Mammary epithelial cell (primary cell): ENCODE results near the gene STIP1.

Experiments used
- CTCF ChIP-seq, 2 donors: IDR thresholded peaks in 1 of 2; conservative IDR thresholded peaks in 1 of 2; 2 replicates each; pipeline ENCODE4 v1.5.1; 2011 to 2012; ENCODE audit warnings: inconsistent platforms in 2 of 2, low read length in 2 of 2, mild to moderate bottlenecking in 2 of 2, control low read depth in 1 of 2, low read depth in 1 of 2; ENCODE audit not compliant: insufficient read depth in 1 of 2; ENCODE audit errors: extremely low read depth in 1 of 2
- EZH2 ChIP-seq: IDR thresholded peaks from 2 replicates; pipeline ENCODE4 v1.6.1; 2012; ENCODE audit warnings: low read length, inconsistent platforms, borderline replicate concordance

- TF ChIP-seq CTCF (conservative IDR thresholded peaks at IDR 0.05 in 1 of 2, IDR thresholded peaks at IDR 0.05 in 1 of 2; ENCODE audit: extremely low read depth in 1 of 2, insufficient read depth in 1 of 2, low read depth in 1 of 2, low read length in 2 of 2) (no peak), EZH2 (no peak)
These were observed 43.2 kb downstream of the STIP1 start for GRCh38 chr11:64229090-64229743.
